HepG2 (cell line): Measurements from ENCODE around the gene MGAT2. TPM values are rescaled to one million over a fixed set of nuclear protein-coding genes. Genes with fewer than 3 reads are reported as not detected.

Experiments
- KLF13 ChIP-seq: sonication (generic); formaldehyde crosslinking; IDR thresholded peaks from 2 replicates; pipeline ENCODE4 v1.4.0; 2020; ENCODE audit warnings: mild to moderate bottlenecking, missing genetic modification reagents
- NR1H2 ChIP-seq: sonication (generic); formaldehyde crosslinking; IDR thresholded peaks from 2 replicates; pipeline ENCODE4 v1.8.1; 2022; ENCODE audit warnings: low read depth, missing genetic modification reagents, borderline replicate concordance
- PBX2 ChIP-seq: IDR thresholded peaks from 2 replicates; pipeline ENCODE4 v1.6.1; 2016; ENCODE audit warnings: control low read depth
- PTBP1 ChIP-seq: fragments of 200-400 bp; formaldehyde crosslinking; IDR thresholded peaks from 2 replicates; pipeline ENCODE4 v1.6.1; 2018; ENCODE audit warnings: low read length, low read depth; ENCODE audit not compliant: poor library complexity, severe bottlenecking
- REXO4 ChIP-seq: sonication (generic); formaldehyde crosslinking; IDR thresholded peaks from 2 replicates; pipeline ENCODE4 v1.8.0; 2022; ENCODE audit warnings: missing genetic modification reagents, mild to moderate bottlenecking, borderline replicate concordance
- RNF2 ChIP-seq: fragments of 450-650 bp; conservative IDR thresholded peaks from 2 replicates; pipeline ENCODE4 v1.6.1; 2016; ENCODE audit warnings: low read depth
- ZNF10 ChIP-seq: sonication (generic); formaldehyde crosslinking; IDR thresholded peaks from 2 replicates; pipeline ENCODE4 v1.4.0; 2020; ENCODE audit warnings: mild to moderate bottlenecking, low read depth, missing genetic modification reagents, borderline replicate concordance
- ZNF235 ChIP-seq: sonication (generic); formaldehyde crosslinking; IDR thresholded peaks from 2 replicates; pipeline ENCODE4 v1.8.1; 2023; ENCODE audit warnings: mild to moderate bottlenecking, missing genetic modification reagents, borderline replicate concordance
- ZNF446 ChIP-seq: sonication (generic); formaldehyde crosslinking; IDR thresholded peaks from 2 replicates; pipeline ENCODE4 v1.5.0; 2020; ENCODE audit warnings: mild to moderate bottlenecking, missing genetic modification reagents
- ZNF530 ChIP-seq: sonication (generic); formaldehyde crosslinking; IDR thresholded peaks from 2 replicates; pipeline ENCODE4 v1.5.0; 2020; ENCODE audit warnings: low read depth, mild to moderate bottlenecking, missing genetic modification reagents
- ZNF550 ChIP-seq: sonication (generic); formaldehyde crosslinking; IDR thresholded peaks from 2 replicates; pipeline ENCODE4 v1.4.0; 2020; ENCODE audit warnings: mild to moderate bottlenecking, missing genetic modification reagents, borderline replicate concordance
- ZSCAN21 ChIP-seq: sonication (generic); formaldehyde crosslinking; IDR thresholded peaks from 2 replicates; pipeline ENCODE4 v1.8.0; 2022; ENCODE audit warnings: mild to moderate bottlenecking, missing genetic modification reagents, moderate library complexity, borderline replicate concordance
- polyA plus RNA-seq, 8 experiments: library from polyadenylated mRNA; depleted of rRNA in 3 of 8; stranded (reverse) in 7 of 8; unstranded in 1 of 8; fragments of >200 nt; fragmentation: Illumina TruSeq in 4 of 8; extraction: Trizol in 4 of 8; gene quantifications; 2 replicates each; pipeline versions ENCODE4 v1.2.1 to v1.2.3, GENCODE V29; 2011 to 2016; ENCODE audit warnings: low read depth in 4 of 8, missing spikeins in 1 of 8, mixed read lengths in 1 of 8; ENCODE audit not compliant: insufficient read depth in 1 of 8
- total RNA-seq, 5 experiments: library from RNA; depleted of rRNA; stranded (reverse); fragments of >200 nt; fragmentation: Illumina TruSeq; extraction: Trizol; gene quantifications; 2 replicates each; pipeline ENCODE4 v1.2.3, GENCODE V29; 2016; ENCODE audit warnings: low read depth in 1 of 5
- TF ChIP-seq, protein P1 (sequence below), 2 experiments: IDR thresholded peaks; 2 replicates each; pipeline ENCODE4 v1.6.1; 2011 to 2012; ENCODE audit warnings: low read length in 2 of 2, borderline replicate concordance in 1 of 2, low read depth in 1 of 2, mild to moderate bottlenecking in 1 of 2, moderate library complexity in 1 of 2
- TF ChIP-seq, protein P2 (sequence below): fragments of 450-650 bp; IDR thresholded peaks from 2 replicates; pipeline ENCODE4 v1.6.1; 2017
- TF ChIP-seq, protein P3 (sequence below): sonication (generic); formaldehyde crosslinking; IDR thresholded peaks from 2 replicates; pipeline ENCODE4 v1.4.0; 2020; ENCODE audit warnings: missing genetic modification reagents
- TF ChIP-seq, protein P4 (sequence below): sonication (generic); formaldehyde crosslinking; IDR thresholded peaks from 2 replicates; pipeline ENCODE4 v1.5.1; 2020; ENCODE audit warnings: missing genetic modification reagents, mild to moderate bottlenecking, borderline replicate concordance

MGAT2 gene
- total and polyA plus RNA-seq, 2 of the 13 experiments (the other 11 are each of a cell fraction or from before 2014, with no cell fraction given) = 12.9 to 51.9 TPM

GRCh38 chr14:49633640-49634546 lies 13.3 kb downstream of the MGAT2 start (continued):
- TF ChIP-seq ZSCAN21 (CRISPR knock-in tag) (peak; percentile 92), KLF13 (CRISPR knock-in tag) (no peak), ZNF446 (CRISPR knock-in tag) (no peak), PTBP1 (no peak), ZNF550 (CRISPR knock-in tag) (no peak), PBX2 (CRISPR knock-in tag) (no peak), ZNF10 (no peak), RNF2 (peak; percentile 77; the same call in 1 of the 2 replicates), ZNF235 (CRISPR knock-in tag) (no peak), NR1H2 (CRISPR knock-in tag) (no peak), ZNF530 (CRISPR knock-in tag) (no peak), REXO4 (CRISPR knock-in tag) (no peak; the same call in 1 of the 2 replicates)
- TF ChIP-seq, protein P1, sequence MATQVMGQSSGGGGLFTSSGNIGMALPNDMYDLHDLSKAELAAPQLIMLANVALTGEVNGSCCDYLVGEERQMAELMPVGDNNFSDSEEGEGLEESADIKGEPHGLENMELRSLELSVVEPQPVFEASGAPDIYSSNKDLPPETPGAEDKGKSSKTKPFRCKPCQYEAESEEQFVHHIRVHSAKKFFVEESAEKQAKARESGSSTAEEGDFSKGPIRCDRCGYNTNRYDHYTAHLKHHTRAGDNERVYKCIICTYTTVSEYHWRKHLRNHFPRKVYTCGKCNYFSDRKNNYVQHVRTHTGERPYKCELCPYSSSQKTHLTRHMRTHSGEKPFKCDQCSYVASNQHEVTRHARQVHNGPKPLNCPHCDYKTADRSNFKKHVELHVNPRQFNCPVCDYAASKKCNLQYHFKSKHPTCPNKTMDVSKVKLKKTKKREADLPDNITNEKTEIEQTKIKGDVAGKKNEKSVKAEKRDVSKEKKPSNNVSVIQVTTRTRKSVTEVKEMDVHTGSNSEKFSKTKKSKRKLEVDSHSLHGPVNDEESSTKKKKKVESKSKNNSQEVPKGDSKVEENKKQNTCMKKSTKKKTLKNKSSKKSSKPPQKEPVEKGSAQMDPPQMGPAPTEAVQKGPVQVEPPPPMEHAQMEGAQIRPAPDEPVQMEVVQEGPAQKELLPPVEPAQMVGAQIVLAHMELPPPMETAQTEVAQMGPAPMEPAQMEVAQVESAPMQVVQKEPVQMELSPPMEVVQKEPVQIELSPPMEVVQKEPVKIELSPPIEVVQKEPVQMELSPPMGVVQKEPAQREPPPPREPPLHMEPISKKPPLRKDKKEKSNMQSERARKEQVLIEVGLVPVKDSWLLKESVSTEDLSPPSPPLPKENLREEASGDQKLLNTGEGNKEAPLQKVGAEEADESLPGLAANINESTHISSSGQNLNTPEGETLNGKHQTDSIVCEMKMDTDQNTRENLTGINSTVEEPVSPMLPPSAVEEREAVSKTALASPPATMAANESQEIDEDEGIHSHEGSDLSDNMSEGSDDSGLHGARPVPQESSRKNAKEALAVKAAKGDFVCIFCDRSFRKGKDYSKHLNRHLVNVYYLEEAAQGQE (IDR thresholded peaks at IDR 0.05; ENCODE audit: borderline replicate concordance in 1 of 2, low read depth in 1 of 2, low read length in 2 of 2) = peak in 1 of 2 experiments; percentile 48; a peak in 1 of 4 replicates
- TF ChIP-seq, protein P2, sequence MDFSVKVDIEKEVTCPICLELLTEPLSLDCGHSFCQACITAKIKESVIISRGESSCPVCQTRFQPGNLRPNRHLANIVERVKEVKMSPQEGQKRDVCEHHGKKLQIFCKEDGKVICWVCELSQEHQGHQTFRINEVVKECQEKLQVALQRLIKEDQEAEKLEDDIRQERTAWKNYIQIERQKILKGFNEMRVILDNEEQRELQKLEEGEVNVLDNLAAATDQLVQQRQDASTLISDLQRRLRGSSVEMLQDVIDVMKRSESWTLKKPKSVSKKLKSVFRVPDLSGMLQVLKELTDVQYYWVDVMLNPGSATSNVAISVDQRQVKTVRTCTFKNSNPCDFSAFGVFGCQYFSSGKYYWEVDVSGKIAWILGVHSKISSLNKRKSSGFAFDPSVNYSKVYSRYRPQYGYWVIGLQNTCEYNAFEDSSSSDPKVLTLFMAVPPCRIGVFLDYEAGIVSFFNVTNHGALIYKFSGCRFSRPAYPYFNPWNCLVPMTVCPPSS = no peak
- TF ChIP-seq, protein P3, sequence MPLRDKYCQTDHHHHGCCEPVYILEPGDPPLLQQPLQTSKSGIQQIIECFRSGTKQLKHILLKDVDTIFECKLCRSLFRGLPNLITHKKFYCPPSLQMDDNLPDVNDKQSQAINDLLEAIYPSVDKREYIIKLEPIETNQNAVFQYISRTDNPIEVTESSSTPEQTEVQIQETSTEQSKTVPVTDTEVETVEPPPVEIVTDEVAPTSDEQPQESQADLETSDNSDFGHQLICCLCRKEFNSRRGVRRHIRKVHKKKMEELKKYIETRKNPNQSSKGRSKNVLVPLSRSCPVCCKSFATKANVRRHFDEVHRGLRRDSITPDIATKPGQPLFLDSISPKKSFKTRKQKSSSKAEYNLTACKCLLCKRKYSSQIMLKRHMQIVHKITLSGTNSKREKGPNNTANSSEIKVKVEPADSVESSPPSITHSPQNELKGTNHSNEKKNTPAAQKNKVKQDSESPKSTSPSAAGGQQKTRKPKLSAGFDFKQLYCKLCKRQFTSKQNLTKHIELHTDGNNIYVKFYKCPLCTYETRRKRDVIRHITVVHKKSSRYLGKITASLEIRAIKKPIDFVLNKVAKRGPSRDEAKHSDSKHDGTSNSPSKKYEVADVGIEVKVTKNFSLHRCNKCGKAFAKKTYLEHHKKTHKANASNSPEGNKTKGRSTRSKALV (CRISPR knock-in tag) = no peak; the same call in 1 of the 2 replicates
- TF ChIP-seq, protein P4, sequence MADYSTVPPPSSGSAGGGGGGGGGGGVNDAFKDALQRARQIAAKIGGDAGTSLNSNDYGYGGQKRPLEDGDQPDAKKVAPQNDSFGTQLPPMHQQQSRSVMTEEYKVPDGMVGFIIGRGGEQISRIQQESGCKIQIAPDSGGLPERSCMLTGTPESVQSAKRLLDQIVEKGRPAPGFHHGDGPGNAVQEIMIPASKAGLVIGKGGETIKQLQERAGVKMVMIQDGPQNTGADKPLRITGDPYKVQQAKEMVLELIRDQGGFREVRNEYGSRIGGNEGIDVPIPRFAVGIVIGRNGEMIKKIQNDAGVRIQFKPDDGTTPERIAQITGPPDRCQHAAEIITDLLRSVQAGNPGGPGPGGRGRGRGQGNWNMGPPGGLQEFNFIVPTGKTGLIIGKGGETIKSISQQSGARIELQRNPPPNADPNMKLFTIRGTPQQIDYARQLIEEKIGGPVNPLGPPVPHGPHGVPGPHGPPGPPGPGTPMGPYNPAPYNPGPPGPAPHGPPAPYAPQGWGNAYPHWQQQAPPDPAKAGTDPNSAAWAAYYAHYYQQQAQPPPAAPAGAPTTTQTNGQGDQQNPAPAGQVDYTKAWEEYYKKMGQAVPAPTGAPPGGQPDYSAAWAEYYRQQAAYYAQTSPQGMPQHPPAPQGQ (CRISPR knock-in tag) = no peak
